GM12892 (cell line): ENCODE data around the gene EAF1.
A peak's percentile ranks its signal among the peaks of the same experiment; 100 is the strongest.

Experiments used
- DNase-seq: peaks from one replicate; pipeline ENCODE4 v3.0.0; 2011; ENCODE audit not compliant: insufficient read length
- FAIRE-seq: peaks from 2 replicates; lab custom pipeline; 2011; peaks lifted over from hg19 to GRCh38; lab: Jason Lieb, UNC
- POLR2A ChIP-seq: IDR thresholded peaks from 2 replicates; pipeline ENCODE4 v1.6.1; 2011; ENCODE audit warnings: low read depth, low read length, control low read depth
- POLR2AphosphoS5 ChIP-seq: IDR thresholded peaks from 2 replicates; pipeline ENCODE4 v1.6.1; 2011; ENCODE audit warnings: low read depth, low read length, control low read depth
- TAF1 ChIP-seq: IDR thresholded peaks from 2 replicates; pipeline ENCODE4 v1.6.1; 2011; ENCODE audit warnings: low read depth, mild to moderate bottlenecking, control low read depth, low read length, borderline replicate concordance

Gene EAF1

DNA sequence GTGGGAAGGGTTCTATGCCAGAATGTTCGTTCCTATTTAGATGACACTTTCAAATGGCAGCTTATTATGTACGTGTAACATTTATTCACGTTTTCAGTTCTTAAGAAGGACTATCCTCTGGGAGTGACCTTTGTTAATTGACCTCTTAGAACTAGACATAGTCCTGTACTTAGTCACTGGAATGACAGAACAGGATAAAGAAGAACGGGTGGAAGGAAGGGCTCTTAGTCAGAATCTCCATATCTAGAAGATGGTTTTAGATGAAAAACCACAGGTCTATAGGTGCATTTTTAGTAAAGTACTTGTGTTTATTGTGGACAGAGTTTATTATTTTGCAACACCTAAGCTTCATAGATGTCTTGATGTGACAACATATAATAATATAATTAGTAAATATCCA, 6.5 kb upstream of the EAF1 start:
- DNase-seq (no peak), FAIRE-seq (no peak)
- TF ChIP-seq TAF1 (no peak), POLR2AphosphoS5 (no peak), POLR2A (no peak)

DNA sequence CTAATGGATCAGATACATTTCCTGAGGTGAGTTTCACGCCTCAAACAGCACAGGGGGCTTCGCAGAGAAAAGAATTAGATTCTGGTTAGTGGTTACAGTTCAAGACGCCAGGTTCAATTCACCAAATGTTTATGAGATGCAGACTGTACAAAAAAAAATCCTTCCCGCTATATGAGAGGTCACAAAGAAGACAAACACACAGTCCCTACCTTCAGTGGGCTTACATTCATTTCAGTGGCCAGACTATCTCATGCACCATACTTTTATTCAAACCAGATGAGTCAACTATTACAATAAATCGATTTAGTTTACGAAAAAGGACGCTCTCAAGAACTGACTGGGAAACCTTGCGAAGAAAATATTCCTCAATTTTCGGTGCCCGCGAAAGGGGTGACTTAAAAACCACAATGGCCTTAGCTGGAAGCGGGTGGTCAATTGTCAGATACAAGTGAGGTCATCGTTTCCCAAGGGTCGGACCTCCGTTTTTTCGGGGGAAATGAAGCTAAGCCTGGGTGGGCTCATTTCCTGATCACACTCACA, 749 bp upstream of the EAF1 start:
- DNase-seq (no peak), FAIRE-seq (no peak)
- TF ChIP-seq POLR2AphosphoS5 (no peak), TAF1 (no peak), POLR2A (no peak)

DNA sequence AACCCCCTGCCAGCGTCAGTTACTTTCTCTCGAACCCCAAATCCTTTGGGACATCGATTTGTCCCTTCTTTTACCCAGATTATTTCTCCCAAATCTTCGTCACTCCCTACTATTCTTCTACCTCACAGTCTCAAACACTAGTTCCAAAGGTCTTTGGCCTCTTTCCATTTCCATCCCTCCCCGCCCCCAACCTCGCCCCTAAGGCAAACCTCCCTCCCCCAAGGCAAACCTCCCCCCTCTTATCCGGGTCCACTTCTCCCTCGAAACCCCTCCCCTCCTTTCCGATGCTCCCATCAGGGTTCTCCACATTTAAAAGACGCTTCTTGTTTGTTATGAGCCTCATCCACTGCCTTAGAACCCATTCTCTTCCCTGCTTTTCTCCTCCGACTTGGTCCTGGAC, 583 bp downstream of the EAF1 start:
- DNase-seq (no peak), FAIRE-seq (no peak)
- TF ChIP-seq POLR2A (no peak), TAF1 (no peak), POLR2AphosphoS5 (no peak)

DNA sequence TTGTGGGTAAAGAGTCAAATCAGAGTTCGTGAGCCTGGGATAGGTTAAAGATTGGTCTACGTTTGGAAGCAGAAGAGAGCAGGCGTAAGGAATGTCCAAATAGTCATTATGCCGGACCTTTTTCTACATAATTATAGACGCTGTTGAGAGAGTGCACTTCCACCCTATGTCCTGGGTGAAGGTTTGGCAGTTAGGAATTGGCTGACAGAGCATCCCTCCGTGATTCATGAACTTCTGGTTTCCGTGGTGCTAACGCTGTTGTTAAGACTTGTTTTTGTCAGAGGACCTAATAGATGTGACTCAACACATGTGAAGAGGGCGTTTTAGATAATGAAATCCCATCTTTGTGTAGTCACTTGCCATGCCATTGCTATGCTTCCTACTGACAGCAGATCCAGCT, 1.1 kb downstream of the EAF1 start:
- FAIRE-seq (peak; percentile 46), DNase-seq (no peak)
- no peak for TF ChIP-seq POLR2A
- TF ChIP-seq TAF1, result no peak
- no peak for TF ChIP-seq POLR2AphosphoS5

DNA sequence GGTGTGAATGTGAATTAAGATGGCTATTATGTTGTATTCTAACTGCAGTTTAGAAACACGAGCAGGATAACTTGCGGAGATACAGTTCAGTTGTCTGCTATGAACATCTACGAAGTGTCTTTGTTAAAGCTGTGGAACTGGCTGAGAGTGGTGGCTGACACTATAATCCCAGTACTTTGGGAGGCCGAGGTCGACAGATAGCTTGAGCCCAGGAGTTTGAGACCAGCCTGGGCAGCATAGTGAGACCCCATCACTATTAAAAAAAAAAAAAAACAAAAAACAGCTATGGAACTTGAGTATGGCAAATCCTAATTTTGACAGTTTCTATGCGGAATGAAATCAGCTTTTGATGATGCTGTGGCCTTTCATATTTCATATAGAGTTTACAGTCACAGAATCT, 1.7 kb downstream of the EAF1 start:
- no peak for FAIRE-seq
- TF ChIP-seq POLR2AphosphoS5 (no peak), TAF1 (no peak), POLR2A (no peak)
- DNase-seq, result no peak

DNA sequence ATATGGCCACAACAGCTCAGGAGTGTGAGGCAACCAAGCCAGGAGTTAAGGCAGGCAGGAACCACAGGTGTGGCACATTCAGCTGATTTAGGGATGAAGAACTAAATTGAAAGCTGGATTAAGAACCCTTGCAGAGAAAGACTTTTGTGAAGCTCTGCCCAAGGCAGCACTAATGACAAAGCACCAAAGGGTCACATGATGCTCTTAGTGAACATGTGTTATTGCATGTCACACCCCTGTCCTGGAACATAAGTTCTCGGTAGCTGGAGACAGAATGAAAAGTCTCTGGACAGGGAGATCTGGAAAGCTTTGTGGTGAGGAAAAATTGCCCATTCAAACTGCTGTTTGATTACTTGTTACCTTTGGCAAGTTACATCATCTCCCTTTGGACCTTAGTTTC, 3.2 kb downstream of the EAF1 start:
- TF ChIP-seq TAF1, result no peak
- TF ChIP-seq POLR2A, result no peak
- no peak for TF ChIP-seq POLR2AphosphoS5
- no peak for FAIRE-seq
- no peak for DNase-seq

DNA sequence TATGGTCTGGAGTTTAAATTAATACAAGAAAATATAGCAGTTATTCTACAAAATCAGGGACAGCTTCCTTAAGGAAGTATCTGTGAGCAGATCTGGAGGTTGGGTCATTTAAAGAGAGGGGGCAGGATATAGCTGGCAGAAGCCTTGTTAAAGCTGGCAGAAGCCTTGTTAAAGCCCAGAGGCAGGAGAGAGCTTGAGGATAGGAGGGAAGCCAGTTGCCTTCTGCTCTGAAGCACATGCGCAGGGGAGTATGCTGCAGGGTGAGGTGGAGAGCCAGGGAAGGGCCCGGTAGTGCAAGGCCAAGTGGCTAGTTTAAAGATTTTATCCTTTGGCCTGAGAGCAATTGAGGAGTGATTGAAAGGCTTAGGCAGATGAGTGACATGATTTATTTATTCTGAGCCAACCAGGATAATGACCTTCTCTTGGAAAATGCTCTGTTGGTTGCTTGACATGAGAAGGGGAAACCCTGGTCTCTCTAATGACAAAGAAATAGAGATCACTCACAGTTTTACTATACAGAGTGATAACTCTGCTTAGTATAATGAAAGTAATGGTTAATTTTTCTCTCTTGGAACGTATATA, 3.9 kb downstream of the EAF1 start:
- DNase-seq (no peak), FAIRE-seq (no peak)
- TF ChIP-seq POLR2AphosphoS5 (no peak), POLR2A (no peak), TAF1 (no peak)

DNA sequence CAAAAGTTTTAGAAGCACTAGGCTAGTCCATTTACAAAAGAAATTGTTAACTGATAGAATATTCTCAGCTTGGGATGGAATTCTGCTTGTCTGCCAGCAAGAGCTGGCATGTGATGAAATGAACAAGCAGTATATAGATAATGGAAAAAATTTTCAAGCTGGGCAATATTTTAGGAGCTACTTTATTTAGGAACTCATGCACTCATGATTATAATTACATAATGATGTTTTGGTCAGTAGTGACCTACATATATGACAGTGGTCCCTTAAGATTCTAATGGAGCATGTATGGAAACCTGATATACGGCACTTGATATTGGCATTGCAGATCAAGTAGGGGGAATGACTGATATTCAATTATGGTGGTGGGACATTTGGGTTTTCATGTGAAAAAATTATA, 6.1 kb downstream of the EAF1 start:
- FAIRE-seq, result no peak
- DNase-seq, result no peak
- TF ChIP-seq TAF1, result no peak
- TF ChIP-seq POLR2A, result no peak
- no peak for TF ChIP-seq POLR2AphosphoS5

DNA sequence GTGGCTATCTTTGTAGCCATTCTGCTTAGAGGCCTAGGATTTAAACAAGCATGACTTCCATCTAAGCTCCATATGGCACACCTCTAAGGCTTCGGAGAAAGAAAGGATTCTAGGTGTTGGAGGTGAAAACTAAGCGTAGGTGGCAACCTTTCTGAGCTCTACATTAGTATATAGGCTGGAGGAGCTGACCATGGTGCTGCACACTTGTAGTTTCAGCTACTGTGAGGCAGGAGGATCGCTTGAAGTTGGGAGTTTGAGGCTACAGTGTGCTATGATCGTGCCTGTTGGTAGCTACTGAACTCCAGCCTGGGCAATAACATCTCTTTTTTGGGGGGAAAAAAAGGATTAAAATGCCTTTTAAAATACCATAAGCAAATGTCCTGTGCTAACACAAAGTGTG, 7.4 kb downstream of the EAF1 start:
- TF ChIP-seq POLR2AphosphoS5 (no peak), POLR2A (no peak), TAF1 (no peak)
- no peak for FAIRE-seq
- no peak for DNase-seq

DNA sequence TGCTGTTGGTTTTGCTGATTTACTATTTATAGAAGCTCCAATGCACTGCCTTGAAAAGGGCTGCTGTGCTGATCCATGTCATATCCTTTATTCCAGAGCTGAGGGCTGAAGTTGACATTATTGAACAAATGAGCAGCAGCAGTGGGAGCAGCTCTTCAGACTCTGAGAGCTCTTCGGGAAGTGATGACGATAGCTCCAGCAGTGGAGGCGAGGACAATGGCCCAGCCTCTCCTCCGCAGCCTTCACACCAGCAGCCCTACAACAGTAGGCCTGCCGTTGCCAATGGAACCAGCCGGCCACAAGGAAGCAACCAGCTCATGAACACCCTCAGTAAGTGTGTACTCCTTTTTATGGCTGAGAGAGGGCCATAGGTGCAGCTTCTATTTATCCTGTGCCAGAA, 8.8 kb downstream of the EAF1 start:
- DNase-seq, result no peak
- TF ChIP-seq POLR2A, result no peak
- TF ChIP-seq TAF1, result no peak
- TF ChIP-seq POLR2AphosphoS5, result no peak
- FAIRE-seq, result no peak

DNA sequence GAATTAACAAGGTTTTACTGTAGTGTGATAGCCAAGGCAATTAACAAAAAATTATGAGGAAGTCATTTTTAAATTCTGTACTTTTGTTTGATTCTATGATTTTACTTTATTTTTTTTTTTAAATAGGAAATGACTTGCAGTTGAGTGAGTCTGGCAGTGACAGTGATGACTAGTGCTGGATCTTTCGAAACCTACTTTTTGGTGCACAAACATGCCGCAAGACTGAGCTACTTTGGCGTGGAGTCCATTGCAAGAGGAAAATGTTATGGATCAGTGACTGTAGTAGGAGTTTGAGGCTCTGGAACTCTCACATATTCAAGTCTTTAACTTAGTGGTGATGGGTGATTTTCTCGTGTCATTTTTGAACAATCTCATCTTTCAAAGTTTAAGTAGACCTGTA, 11.6 kb downstream of the EAF1 start:
- TF ChIP-seq POLR2A, result no peak
- TF ChIP-seq POLR2AphosphoS5, result no peak
- no peak for TF ChIP-seq TAF1
- DNase-seq (no peak), FAIRE-seq (no peak)

DNA sequence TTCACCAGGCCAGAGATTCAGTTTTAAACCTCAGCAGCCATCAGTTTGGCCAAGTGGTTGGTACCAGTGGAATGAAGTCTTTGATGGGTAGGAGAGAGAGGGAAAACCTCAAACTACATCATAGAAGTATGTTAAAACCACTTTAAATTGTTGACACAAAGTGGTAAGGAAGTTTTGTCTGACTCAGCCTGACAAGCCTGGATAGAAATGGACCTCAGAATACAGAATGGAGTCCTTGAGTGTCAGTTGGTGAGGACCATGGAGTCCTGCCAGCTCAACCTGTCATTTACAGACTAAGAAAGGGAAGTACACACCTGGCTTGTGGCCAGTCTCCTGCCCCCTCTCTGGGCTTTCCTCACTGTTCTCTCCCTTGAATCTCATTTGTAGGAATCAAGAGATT, 12.1 kb downstream of the EAF1 start:
- DNase-seq (no peak), FAIRE-seq (no peak)
- TF ChIP-seq POLR2A (no peak), POLR2AphosphoS5 (no peak), TAF1 (no peak)
